ENCODE measurements around the gene MAPK4.
"Not testable (repeated sequence)": the region's sequence is repeated elsewhere in the genome, so short reads cannot be mapped to it uniquely, and the experiment has no call there.

Gene MAPK4

GRCh38 chr18:50697509-50697908 lies 137.6 kb downstream of the MAPK4 start:
- TF ChIP-seq CTCF (IDR thresholded peaks at IDR 0.05) = no peak
- TF ChIP-seq ZFX (IDR thresholded peaks at IDR 0.05; ENCODE audit: borderline replicate concordance) = no peak
- no peak overlapping the region for H3K27ac ChIP-seq

GRCh38 chr18:50700245-50701165 lies 140.6 kb downstream of the MAPK4 start:
- no peak for TF ChIP-seq CTCF (IDR thresholded peaks at IDR 0.05)
- TF ChIP-seq ZFX (IDR thresholded peaks at IDR 0.05; ENCODE audit: borderline replicate concordance) = no peak
- H3K27ac ChIP-seq = no peak overlapping the region

- TF ChIP-seq ZFX (IDR thresholded peaks at IDR 0.05; ENCODE audit: borderline replicate concordance) (no peak), CTCF (IDR thresholded peaks at IDR 0.05) (no peak)
Observed at GRCh38 chr18:50704357-50704940, 144.6 kb downstream of the MAPK4 start.

GRCh38 chr18:50706199-50706598 lies 146.3 kb downstream of the MAPK4 start:
- TF ChIP-seq CTCF (IDR thresholded peaks at IDR 0.05) = no peak
- TF ChIP-seq ZFX (IDR thresholded peaks at IDR 0.05; ENCODE audit: borderline replicate concordance) = no peak
- no peak overlapping the region for H3K27ac ChIP-seq

More at GRCh38 chr18:50704357-50704940, 144.6 kb downstream of the MAPK4 start:
- H3K27ac ChIP-seq = no peak overlapping the region

GRCh38 chr18:50706651-50707050 lies 146.8 kb downstream of the MAPK4 start:
- TF ChIP-seq CTCF (IDR thresholded peaks at IDR 0.05) (no peak), ZFX (IDR thresholded peaks at IDR 0.05; ENCODE audit: borderline replicate concordance) (no peak)
- no peak overlapping the region for H3K27ac ChIP-seq

- H3K27ac ChIP-seq = not testable (repeated sequence)
Observed at GRCh38 chr18:50707297-50707696, 147.4 kb downstream of the MAPK4 start.

GRCh38 chr18:50707855-50708469 lies 148.1 kb downstream of the MAPK4 start:
- H3K27ac ChIP-seq = no peak overlapping the region
- TF ChIP-seq ZFX (IDR thresholded peaks at IDR 0.05; ENCODE audit: borderline replicate concordance) = no peak
- no peak for TF ChIP-seq CTCF (IDR thresholded peaks at IDR 0.05)

Data from 22Rv1 (cell line).